Coronary artery (tissue), 2 donors: ENCODE results near the gene CLCNKA.
"Not testable (repeated sequence)": the region's sequence is repeated elsewhere in the genome, so short reads cannot be mapped to it uniquely, and the experiment has no call there.

Experiments used
- DNase-seq: peaks from one replicate; pipeline ENCODE4 v3.0.0-alpha.2; 2017; ENCODE audit warnings: low spot score
- H3K27ac ChIP-seq, 2 donors: fragments of 200-600 bp; sonication (generic); one replicate each; pipeline ENCODE4 v1.5.1; 2016 to 2019
- H3K4me3 ChIP-seq: fragments of 200-600 bp; sonication (generic); 2 replicates; pipeline ENCODE4 v1.5.1; 2016; ENCODE audit warnings: mild to moderate bottlenecking, moderate library complexity
- CTCF ChIP-seq: fragments of 200-600 bp; sonication (generic); IDR thresholded peaks from one replicate; pipeline ENCODE4 v1.5.1; 2019; ENCODE audit warnings: antibody characterized with exemption

CLCNKA gene

DNA sequence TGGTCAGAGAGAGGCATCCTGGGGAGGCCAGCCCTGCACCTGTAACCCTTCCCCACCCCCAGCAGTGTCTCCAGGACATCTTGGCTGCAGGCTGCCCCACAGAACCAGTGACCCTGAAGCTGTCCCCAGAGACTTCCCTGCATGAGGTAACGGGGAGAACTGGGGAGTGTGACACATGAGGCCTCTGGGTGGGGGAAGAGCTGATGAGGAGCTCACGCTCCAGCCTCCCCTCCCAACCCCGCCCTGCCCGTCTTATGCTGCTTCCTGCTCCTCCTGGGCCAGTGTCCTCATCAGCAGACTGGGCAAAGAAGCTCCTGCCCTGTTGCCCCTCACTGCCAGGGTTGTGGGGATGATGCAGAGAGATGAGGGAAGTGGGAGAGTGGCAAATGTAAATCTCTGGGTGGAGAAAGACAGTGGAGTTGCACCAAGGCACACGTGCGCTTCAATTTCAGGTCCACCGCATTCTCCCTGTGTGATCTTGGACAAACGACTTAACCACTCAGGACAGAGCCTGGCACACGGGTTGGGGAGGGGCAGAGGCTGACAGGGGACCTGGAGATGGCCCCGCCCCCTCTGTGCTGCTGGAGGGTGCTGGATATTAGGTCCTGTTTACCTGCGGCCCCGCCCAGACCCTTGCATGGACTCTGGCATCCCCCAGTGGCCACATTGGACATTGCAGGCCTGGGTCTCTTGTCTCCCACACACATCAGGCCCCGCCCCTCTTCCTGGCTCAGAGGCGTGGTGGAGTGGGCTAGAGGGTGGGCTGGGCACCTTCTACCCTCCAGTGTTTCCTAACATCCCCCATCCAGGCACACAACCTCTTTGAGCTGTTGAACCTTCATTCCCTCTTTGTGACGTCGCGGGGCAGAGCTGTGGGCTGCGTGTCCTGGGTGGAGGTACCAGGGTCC is 34.0 kb downstream of the CLCNKA start:
- Histone ChIP-seq H3K27ac (no peak overlapping the region), H3K4me3 (no peak overlapping the region)
- peak; percentile 94 for TF ChIP-seq CTCF
- DNase-seq = peak; percentile 85

DNA sequence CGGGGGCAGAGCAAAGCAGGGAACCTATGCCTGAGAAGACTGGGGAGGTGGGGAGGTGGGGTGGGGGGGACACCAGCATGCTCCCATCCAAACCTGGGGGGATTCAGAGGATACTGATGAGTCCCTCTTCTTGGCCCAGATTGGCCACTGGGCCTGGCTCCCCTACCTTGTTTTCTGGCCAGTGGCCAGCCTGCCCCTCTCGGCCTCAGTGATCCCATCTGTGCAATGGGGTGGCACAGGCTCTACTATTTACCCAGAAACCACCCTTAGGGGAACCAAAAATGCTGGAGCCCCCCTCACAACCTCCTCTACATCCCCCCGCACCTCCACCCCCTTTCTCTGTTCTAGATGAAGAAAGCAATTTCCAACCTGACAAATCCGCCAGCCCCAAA is 34.7 kb downstream of the CLCNKA start:
- not testable (repeated sequence) for H3K27ac ChIP-seq, H3K4me3 ChIP-seq, DNase-seq

DNA sequence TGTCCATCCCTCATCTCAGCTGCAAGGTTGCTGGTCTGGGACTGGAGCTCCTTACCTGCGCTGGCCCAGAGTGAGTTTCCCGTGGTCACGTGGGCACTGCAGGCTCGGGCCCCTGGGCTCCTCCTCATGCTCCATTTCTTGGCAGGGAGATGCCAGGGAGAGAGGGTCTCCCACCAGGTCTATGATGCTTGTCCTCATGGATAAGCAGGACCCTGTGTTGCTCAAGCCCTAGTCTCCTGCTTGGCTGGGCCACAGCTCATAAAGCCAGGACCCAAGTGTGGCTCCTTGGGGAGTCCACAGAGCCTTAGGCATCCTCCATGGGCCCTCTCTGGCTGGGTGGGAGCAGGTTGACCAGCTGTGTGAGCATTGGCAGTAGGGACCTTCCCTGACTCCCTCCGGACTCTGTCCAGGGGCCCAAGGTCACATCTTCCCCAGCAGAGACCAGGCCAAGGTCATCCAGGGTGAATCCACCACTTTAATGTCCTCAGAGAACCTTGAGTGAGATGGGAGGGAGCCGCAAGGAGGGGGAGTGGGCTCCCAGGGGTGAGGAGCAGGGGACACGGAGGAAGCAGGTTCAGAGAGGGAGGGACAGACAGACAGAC is 35.6 kb downstream of the CLCNKA start:
- H3K4me3 ChIP-seq, H3K27ac ChIP-seq, DNase-seq: not testable (repeated sequence)

DNA sequence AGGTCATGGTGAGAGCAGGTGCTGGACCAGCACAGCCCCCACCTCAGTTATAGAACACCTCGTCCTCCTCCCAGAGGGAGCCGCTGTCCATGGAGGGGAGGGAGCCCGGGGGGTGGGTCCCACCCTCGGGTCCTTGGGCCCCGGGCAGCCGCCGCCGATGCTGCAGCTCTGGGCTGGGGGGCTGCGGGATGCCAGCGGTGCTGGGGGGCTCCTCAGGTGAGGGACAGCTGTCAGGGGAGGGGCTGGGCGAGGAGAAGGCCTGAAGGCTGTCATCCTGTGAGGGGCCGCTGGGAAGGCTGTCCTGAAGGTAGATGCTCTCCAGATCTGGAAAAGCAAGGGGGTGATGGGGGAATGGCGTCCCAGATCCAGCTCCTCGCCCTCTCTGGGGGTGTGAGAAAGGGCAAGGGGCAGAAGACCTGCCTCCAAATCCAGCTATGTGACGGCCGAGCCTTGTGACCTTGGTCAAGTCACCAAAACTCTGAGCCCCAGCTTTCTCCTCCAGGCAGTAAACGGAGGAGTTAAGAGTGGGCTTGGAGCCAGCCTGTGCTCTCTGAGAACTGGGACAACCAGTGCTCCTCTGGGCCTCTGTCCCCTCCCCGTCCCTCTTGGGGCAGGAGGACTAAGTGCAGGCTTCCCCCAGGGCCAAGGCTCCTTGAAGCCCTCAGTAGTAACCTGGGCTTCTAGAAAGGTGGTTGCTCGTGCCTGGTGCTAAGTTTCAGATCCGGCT is 36.7 kb downstream of the CLCNKA start:
- not testable (repeated sequence) for H3K27ac ChIP-seq, H3K4me3 ChIP-seq, DNase-seq

DNA sequence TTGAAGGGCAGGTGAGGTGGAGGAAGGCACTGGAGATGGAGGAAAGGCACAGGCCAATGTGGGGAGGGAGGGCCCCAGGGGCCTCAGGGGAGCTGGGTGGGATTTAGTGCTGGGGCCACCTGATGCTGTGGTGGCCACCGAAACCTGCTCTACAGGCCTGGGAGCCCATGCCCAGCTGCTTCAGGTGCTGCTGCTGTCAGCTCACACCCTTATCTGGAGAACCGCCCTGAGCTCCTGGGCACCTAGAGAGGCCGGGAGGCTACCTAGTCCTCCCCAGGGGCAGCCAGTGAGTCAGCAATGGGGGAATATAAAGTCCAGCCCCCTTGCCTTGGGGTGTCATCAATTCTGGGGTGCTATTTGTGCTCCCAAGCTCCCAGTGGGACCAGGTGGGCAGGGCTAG is 39.4 kb downstream of the CLCNKA start:
- H3K27ac ChIP-seq = no peak overlapping the region
- H3K4me3 ChIP-seq = no peak overlapping the region
- no peak for DNase-seq
- no peak for TF ChIP-seq CTCF

DNA sequence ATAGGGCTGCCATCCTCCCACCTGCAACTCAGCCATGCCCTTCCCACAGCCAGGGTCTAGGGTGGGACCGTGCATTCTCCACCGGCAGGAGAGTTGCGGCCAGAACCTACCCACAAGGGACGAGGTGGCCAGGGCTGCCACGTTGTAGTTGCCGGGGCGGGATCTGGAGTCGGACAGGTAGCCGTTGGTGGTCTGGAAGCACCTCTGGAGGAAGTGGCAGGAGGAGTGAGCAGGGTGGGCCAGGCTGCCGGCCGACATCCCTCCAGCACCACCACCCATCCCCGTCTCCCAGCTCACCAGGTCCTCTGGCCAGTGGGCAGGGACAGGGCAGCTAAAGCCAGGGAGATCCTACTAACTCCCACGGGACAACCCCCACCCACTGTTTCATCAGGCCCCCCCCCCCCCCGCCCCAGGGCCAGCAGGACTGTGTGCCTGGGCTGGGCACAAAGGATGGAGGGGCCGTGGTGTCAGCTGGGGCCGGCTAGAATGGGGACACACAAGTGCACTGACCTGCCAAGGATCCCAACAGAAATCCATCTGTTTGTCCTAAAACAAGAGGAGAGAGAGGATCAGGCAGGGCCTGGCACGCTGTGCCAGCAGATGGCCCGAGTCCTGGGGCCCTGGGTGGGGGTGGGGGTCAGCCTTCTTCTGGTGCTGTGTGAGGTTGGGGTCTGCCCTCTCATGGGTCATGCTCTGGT is 40.3 kb downstream of the CLCNKA start:
- DNase-seq, H3K27ac ChIP-seq, H3K4me3 ChIP-seq: not testable (repeated sequence)

GRCh38 chr1:16062687-16063075 is 40.8 kb downstream of the CLCNKA start:
- not testable (repeated sequence) for H3K27ac ChIP-seq, H3K4me3 ChIP-seq, DNase-seq

- no peak for DNase-seq
- H3K27ac ChIP-seq = no peak overlapping the region
- TF ChIP-seq CTCF = no peak
- H3K4me3 ChIP-seq = no peak overlapping the region
Observed at GRCh38 chr1:16063226-16063829, 41.5 kb downstream of the CLCNKA start.

DNA sequence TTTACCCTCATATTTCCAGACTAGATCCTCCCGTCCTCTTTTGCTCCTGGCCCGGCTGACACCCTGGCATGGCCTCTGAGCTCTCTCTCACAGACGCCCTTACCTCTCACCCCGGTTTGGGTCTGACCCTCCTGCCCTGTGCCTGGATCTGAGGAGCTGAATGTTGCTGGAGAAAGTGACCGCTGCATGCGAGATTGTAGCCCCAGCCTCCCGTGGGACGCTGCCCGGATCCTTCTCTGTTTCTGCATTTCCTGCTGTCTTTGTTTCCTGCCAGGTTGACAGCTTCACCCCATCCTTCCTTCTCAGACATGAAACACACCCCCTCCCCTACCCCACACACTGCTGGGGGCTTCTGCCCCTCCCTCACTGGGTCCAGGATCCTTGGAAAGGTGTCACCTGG is 42.1 kb downstream of the CLCNKA start:
- TF ChIP-seq CTCF = no peak
- no peak for DNase-seq
- H3K4me3 ChIP-seq = no peak overlapping the region
- no peak overlapping the region for H3K27ac ChIP-seq
